HFFc6 (cell line): Measurements from ENCODE around the gene HOXB7. TPM values are rescaled to one million over a fixed set of nuclear protein-coding genes. Genes with fewer than 3 reads are reported as not detected.

Experiments
- DNase-seq: peaks from one replicate; pipeline ENCODE4 v3.0.0-alpha.2; 2018
- H3K27ac Mint-ChIP-seq: 2 replicates; pipeline ENCODE4 v1.8.0; 2020; ENCODE audit warnings: mild to moderate bottlenecking, mixed read lengths
- H3K27me3 Mint-ChIP-seq: 2 replicates; pipeline ENCODE4 v1.8.0; 2021; ENCODE audit warnings: mild to moderate bottlenecking, moderate library complexity, mixed read lengths; ENCODE audit not compliant: insufficient read depth
- H3K36me3 Mint-ChIP-seq: 2 replicates; pipeline ENCODE4 v1.8.0; 2021; ENCODE audit warnings: low read depth, mixed read lengths
- H3K4me1 Mint-ChIP-seq: 2 replicates; pipeline ENCODE4 v1.8.0; 2020; ENCODE audit warnings: low read depth, mixed read lengths
- H3K4me3 Mint-ChIP-seq: 2 replicates; pipeline ENCODE4 v1.8.0; 2020; ENCODE audit warnings: mild to moderate bottlenecking, moderate library complexity, mixed read lengths
- H3K9me3 Mint-ChIP-seq: 2 replicates; pipeline ENCODE4 v1.8.0; 2020; ENCODE audit warnings: mild to moderate bottlenecking, mixed read lengths
- CTCF ChIP-seq: fragments of 200-600 bp; sonication (generic); IDR thresholded peaks from 2 replicates; pipeline ENCODE4 v1.5.0; 2021; ENCODE audit warnings: antibody characterized with exemption, mild to moderate bottlenecking
- total RNA-seq, 6 experiments: library from RNA; stranded (reverse); fragmentation: NEBNext Ultra II Directional; extraction: Animal tissue kit (Norgen Biotek cat#: 25700); gene quantifications; 2 replicates in 1 of 6; 3 replicates in 5 of 6; pipeline ENCODE4 v1.2.3, GENCODE V29; 2021

Gene HOXB7
- total RNA-seq, 6 experiments from 2014 or later = not detected

- Mint-ChIP-seq H3K4me3 (no peak overlapping the region), H3K4me1 (peaks cover 3% of the 10 kb centered on the region; the same call in 1 of the 2 replicates), H3K27ac (no peak overlapping the region), H3K27me3 (peaks cover 81% of the 10 kb centered on the region), H3K36me3 (no peaks in the 10 kb centered on the region), H3K9me3 (no peaks in the 10 kb centered on the region)
- no peak for DNase-seq
- TF ChIP-seq CTCF = no peak
These were observed 12.8 kb upstream of the HOXB7 start for GRCh38 chr17:48623583-48623982.

GRCh38 chr17:48622857-48623256 is 12.0 kb upstream of the HOXB7 start:
- H3K4me1 Mint-ChIP-seq = peaks cover 8% of the 10 kb centered on the region; the same call in 1 of the 2 replicates
- TF ChIP-seq CTCF = no peak
- H3K4me3 Mint-ChIP-seq = no peak overlapping the region
- no peak for DNase-seq
- H3K36me3 Mint-ChIP-seq = no peaks in the 10 kb centered on the region
- peaks cover 81% of the 10 kb centered on the region for H3K27me3 Mint-ChIP-seq
- no peak overlapping the region for H3K27ac Mint-ChIP-seq
- H3K9me3 Mint-ChIP-seq = no peaks in the 10 kb centered on the region

- H3K27ac Mint-ChIP-seq = no peak overlapping the region
- peaks cover 82% of the 10 kb centered on the region for H3K27me3 Mint-ChIP-seq
- H3K36me3 Mint-ChIP-seq = no peaks in the 10 kb centered on the region
- no peak overlapping the region for H3K4me3 Mint-ChIP-seq
- no peak for DNase-seq
- no peak for TF ChIP-seq CTCF
- H3K4me1 Mint-ChIP-seq = peaks cover 17% of the 10 kb centered on the region
- H3K9me3 Mint-ChIP-seq = no peaks in the 10 kb centered on the region
These were observed 10.9 kb upstream of the HOXB7 start for GRCh38 chr17:48621410-48622392.

- Mint-ChIP-seq H3K9me3 (no peaks in the 10 kb centered on the region), H3K4me1 (peaks cover 17% of the 10 kb centered on the region), H3K27me3 (peaks cover 90% of the 10 kb centered on the region), H3K27ac (no peak overlapping the region), H3K4me3 (no peak overlapping the region), H3K36me3 (no peaks in the 10 kb centered on the region)
- DNase-seq = no peak
- TF ChIP-seq CTCF = no peak
These were observed 9.8 kb upstream of the HOXB7 start for GRCh38 chr17:48620461-48621139.

- Mint-ChIP-seq H3K27me3 (peaks cover 93% of the 10 kb centered on the region), H3K9me3 (no peaks in the 10 kb centered on the region), H3K27ac (no peak overlapping the region), H3K4me3 (no peak overlapping the region; the same call in 1 of the 2 replicates), H3K4me1 (peaks cover 17% of the 10 kb centered on the region), H3K36me3 (no peaks in the 10 kb centered on the region)
- no peak for DNase-seq
- TF ChIP-seq CTCF = no peak
These were observed 9.1 kb upstream of the HOXB7 start for GRCh38 chr17:48619826-48620449.
